K562 (cell line): ENCODE measurements around the gene RNF121. TPM values are rescaled to one million over a fixed set of nuclear protein-coding genes. Genes with fewer than 3 reads are reported as not detected.

Experiments used
- ATAC-seq: fragments of 200-7000 bp; cut with Tn5 transposase; 3 replicates; pipeline ENCODE4 v1.9.1; 2020; ENCODE audit warnings: moderate library complexity
- BruUV-seq: library from RNA; stranded (reverse); fragments of 400-500 nt; replicated peaks from 2 replicates; lab custom pipeline; 2021; lab: Mats Ljungman, UMichigan
- CTCF ChIA-PET: fragments of 300-600 bp; formaldehyde crosslinking; extraction: SDS; loops from one replicate; lab custom pipeline; 2021; ENCODE audit warnings: low intra/inter-chr PET ratio; lab: Yijun Ruan, JAX
- POLR2A ChIA-PET: fragments of 300-600, 350-650 bp; sonication (Branson Sonifier 250); formaldehyde crosslinking; extraction: SDS; loops from one replicate; lab custom pipeline; 2021; ENCODE audit warnings: antibody characterized with exemption, inconsistent platforms; lab: Yijun Ruan, JAX
- DNase-seq, 4 experiments: peaks; one replicate each; pipeline versions ENCODE4 v3.0.0 to v3.0.0-alpha.2; 2011 to 2018; ENCODE audit warnings: low spot score in 3 of 4, mixed read lengths in 3 of 4; ENCODE audit errors: extremely low read depth in 1 of 4
- FAIRE-seq: peaks from 2 replicates; lab custom pipeline; 2011; peaks lifted over from hg19 to GRCh38; lab: Jason Lieb, UNC
- H2AFZ ChIP-seq: 2 replicates; pipeline ENCODE4 v1.6.0; 2011; ENCODE audit warnings: low read depth, low read length, control low read depth, inconsistent platforms
- H3K27ac ChIP-seq: fragments of 200-600 bp; 3 replicates; pipeline ENCODE4 v1.8.0; 2011; ENCODE audit warnings: low read depth, mild to moderate bottlenecking, control low read depth, inconsistent platforms, low read length, moderate library complexity, mixed read lengths; ENCODE audit errors: extremely low read depth
- H3K27me3 ChIP-seq, 2 experiments: fragments of 300-600 bp in 1 of 2; 2 replicates in 1 of 2; 3 replicates in 1 of 2; pipeline versions ENCODE4 v1.6.0 to v1.8.0; 2011; ENCODE audit warnings: inconsistent platforms in 2 of 2, low read length in 2 of 2, mild to moderate bottlenecking in 1 of 2, mixed read lengths in 1 of 2, moderate library complexity in 1 of 2; ENCODE audit not compliant: control insufficient read depth in 2 of 2, insufficient read depth in 2 of 2
- H3K36me3 ChIP-seq: fragments of 300-600 bp; 3 replicates; pipeline ENCODE4 v1.8.0; 2011; ENCODE audit warnings: mild to moderate bottlenecking, low read length, inconsistent platforms; ENCODE audit not compliant: control insufficient read depth, insufficient read depth
- H3K4me1 ChIP-seq, 2 experiments: fragments of 200-600 bp in 1 of 2; replicated peaks in 1 of 2; 2 replicates in 1 of 2; 3 replicates in 1 of 2; pipeline versions ENCODE4 v1.5.1 to v1.8.0; 2011; ENCODE audit warnings: inconsistent platforms in 2 of 2, low read length in 2 of 2, mild to moderate bottlenecking in 1 of 2, mixed read lengths in 1 of 2, moderate library complexity in 1 of 2; ENCODE audit not compliant: control insufficient read depth in 2 of 2, insufficient read depth in 2 of 2
- H3K4me2 ChIP-seq: 2 replicates; pipeline ENCODE4 v1.6.1; 2011; ENCODE audit warnings: low read length, control low read depth, inconsistent platforms, mixed read lengths; ENCODE audit not compliant: insufficient read depth
- H3K4me3 ChIP-seq: fragments of 200-600 bp; sonication (generic), shearing (Covaris generic); 2 replicates; pipeline ENCODE4 v1.5.1; 2016; ENCODE audit warnings: control low read depth, inconsistent platforms
- H3K79me2 ChIP-seq: fragments of 200-600 bp; 3 replicates; pipeline ENCODE4 v1.8.0; 2011; ENCODE audit warnings: low read length, inconsistent platforms; ENCODE audit not compliant: control insufficient read depth, insufficient read depth
- H3K9ac ChIP-seq, 2 experiments: 2 replicates each; pipeline versions ENCODE4 v1.6.0 to v1.6.1; 2011; ENCODE audit warnings: low read depth in 2 of 2, low read length in 2 of 2, control low read depth in 1 of 2, inconsistent platforms in 1 of 2, mild to moderate bottlenecking in 1 of 2, mixed read lengths in 1 of 2; ENCODE audit not compliant: insufficient read depth in 1 of 2
- H3K9me1 ChIP-seq: one replicate; pipeline ENCODE4 v1.6.0; 2011; ENCODE audit warnings: inconsistent platforms, mild to moderate bottlenecking, low read length, moderate library complexity; ENCODE audit not compliant: control insufficient read depth, insufficient read depth
- H3K9me3 ChIP-seq: replicated peaks from 2 replicates; pipeline ENCODE4 v1.5.1; 2011; ENCODE audit warnings: low read depth, low read length, inconsistent platforms; ENCODE audit not compliant: control insufficient read depth, insufficient read depth
- H4K20me1 ChIP-seq: replicated peaks from 2 replicates; pipeline ENCODE4 v1.6.1; 2011; ENCODE audit warnings: low read length, inconsistent platforms, mixed read lengths; ENCODE audit not compliant: control insufficient read depth, insufficient read depth
- BRD4 ChIP-seq: fragments of 200-600 bp; sonication (generic); IDR thresholded peaks from 2 replicates; pipeline ENCODE4 v1.6.1; 2017; ENCODE audit warnings: inconsistent platforms
- FOXA3 ChIP-seq, 2 experiments: fragments of 450-650 bp in 1 of 2; sonication (generic) in 1 of 2; formaldehyde crosslinking; IDR thresholded peaks in 1 of 2; conservative IDR thresholded peaks in 1 of 2; 2 replicates each; pipeline versions ENCODE4 v1.4.0 to v1.8.0; 2020 to 2022; ENCODE audit warnings: mild to moderate bottlenecking in 2 of 2, missing genetic modification reagents in 1 of 2
- FOXK2 ChIP-seq, 2 experiments: fragments of 450-650 bp; IDR thresholded peaks in 1 of 2; conservative IDR thresholded peaks in 1 of 2; 2 replicates each; pipeline ENCODE4 v1.6.1; 2016; ENCODE audit warnings: low read depth in 2 of 2, mild to moderate bottlenecking in 1 of 2
- RAD21 ChIP-seq, 2 experiments: fragments of 250-450 bp in 1 of 2; fragments of 450-650 bp in 1 of 2; sonication (Bioruptor Pico) in 1 of 2; formaldehyde crosslinking in 1 of 2; IDR thresholded peaks in 1 of 2; conservative IDR thresholded peaks in 1 of 2; 2 replicates each; pipeline versions ENCODE4 v1.4.0 to v1.8.0; 2020 to 2022; ENCODE audit warnings: mild to moderate bottlenecking in 2 of 2, moderate library complexity in 1 of 2
- WGBS: fragments of 100-300 bp; shearing (Covaris generic); methylation state at CpG from one replicate; pipeline ENCODE4 v1.1.6; 2016; ENCODE audit warnings: low coverage, mixed read lengths; ENCODE audit not compliant: insufficient coverage; ENCODE audit errors: missing lambda C conversion rate; 5-methylcytosine and 5-hydroxymethylcytosine counted together
- in situ Hi-C: fragments of 300-500 bp; cut with MboI; formaldehyde crosslinking; loops from 4 replicates; pipeline ENCODE4 v1.15.0; 2018; ENCODE audit warnings: inconsistent platforms, mixed read lengths
- intact Hi-C: fragments of 100-400 bp; cut with micrococcal nuclease; formaldehyde crosslinking; loops from 2 replicates; pipeline ENCODE4 v1.14.2; 2022
- polyA plus RNA-seq, 8 experiments: library from polyadenylated mRNA; depleted of rRNA in 4 of 8; stranded (reverse) in 5 of 8; unstranded in 3 of 8; fragments of >200 nt; fragmentation: Nextera tagmentation in 2 of 8; fragmentation: Illumina TruSeq in 1 of 8; extraction: Ambion mirVana in 2 of 8; extraction: Trizol in 1 of 8; gene quantifications; 2 replicates each; pipeline versions ENCODE4 v1.2.1 to v1.2.3, GENCODE V29; 2011 to 2014; ENCODE audit warnings: inconsistent platforms in 1 of 8, missing spikeins in 1 of 8
- total RNA-seq, 7 experiments: library from RNA; depleted of rRNA in 6 of 7; stranded (reverse); fragments of >200 nt in 6 of 7; fragmentation: Illumina TruSeq in 2 of 7; extraction: Trizol in 2 of 7; gene quantifications; 2 replicates each; pipeline versions ENCODE4 v1.2.1 to v1.2.3, GENCODE V29; 2011 to 2021; ENCODE audit warnings: low replicate concordance in 1 of 7
- TF ChIP-seq, protein P1 (sequence below): fragments of 450-650 bp; formaldehyde crosslinking; IDR thresholded peaks from 2 replicates; pipeline ENCODE4 v1.4.0; 2022; ENCODE audit warnings: mild to moderate bottlenecking, moderate library complexity
- TF ChIP-seq, protein P2 (sequence below): sonication (generic); formaldehyde crosslinking; IDR thresholded peaks from 2 replicates; pipeline ENCODE4 v1.8.0; 2022; ENCODE audit warnings: missing genetic modification reagents, mild to moderate bottlenecking, borderline replicate concordance
- TF ChIP-seq, protein P3 (sequence below): fragments of 450-650 bp; IDR thresholded peaks from 2 replicates; pipeline ENCODE4 v1.6.1; 2017; ENCODE audit warnings: antibody characterized with exemption, mild to moderate bottlenecking
- TF ChIP-seq, protein P4 (sequence below), 3 experiments: IDR thresholded peaks in 2 of 3; conservative IDR thresholded peaks in 1 of 3; 2 replicates each; pipeline ENCODE4 v1.5.1; 2011 to 2012; ENCODE audit warnings: low read length in 3 of 3, mild to moderate bottlenecking in 3 of 3, control low read depth in 2 of 3, improper control_type of control experiment in 1 of 3, inconsistent platforms in 1 of 3, low read depth in 1 of 3, mixed read lengths in 1 of 3, moderate library complexity in 1 of 3; ENCODE audit not compliant: insufficient read depth in 2 of 3

Gene RNF121
- total and polyA plus RNA-seq, 9 of the 15 experiments (the other 6 are each of a cell fraction or from before 2014, with no cell fraction given), result 8.0 to 63.4 (median 20.5) TPM

DNA sequence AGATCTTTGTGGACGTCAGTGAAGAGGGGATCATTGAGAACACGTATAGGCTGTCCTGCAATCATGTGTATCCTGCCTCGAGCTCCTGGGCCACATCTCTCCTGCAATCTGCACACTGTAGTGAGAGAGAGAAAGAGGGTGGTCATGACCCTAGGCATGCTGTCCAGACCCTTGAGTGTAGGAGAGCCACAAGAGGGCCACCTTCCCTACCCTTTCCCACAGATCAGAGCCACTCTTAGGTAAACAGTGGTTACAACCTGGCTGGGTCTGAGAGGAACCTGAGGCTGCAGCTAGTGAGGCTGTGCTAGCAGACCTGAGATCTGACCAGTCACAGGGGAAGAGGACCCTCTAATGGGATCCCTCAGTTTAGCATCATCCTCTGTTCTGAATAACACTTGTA, 65.9 kb downstream of the RNF121 start:
- ChIA-PET POLR2A (interaction anchor here (1.6 to 3.5 kb wide), 2 partner anchors 11 to 34 kb away, joined by 6 to 12 read pairs; no protein-coding TSS in a partner anchor), CTCF (no interaction called here)
- WGBS, result 37% methylated on average over 3 of the region's 3 CpGs
- peak overlapping the region in 1 of 2 experiments; percentile 66; a peak in 2 of 4 replicates for H3K9ac ChIP-seq
- no peaks in the 10 kb centered on the region for H3K27me3 ChIP-seq
- FAIRE-seq, result peak; percentile 35
- peaks cover 11% of the 10 kb centered on the region for H3K9me1 ChIP-seq
- no peaks in the 10 kb centered on the region for H3K79me2 ChIP-seq
- peak overlapping the region; percentile 69 for H3K27ac ChIP-seq
- H3K4me2 ChIP-seq, result peak overlapping the region; percentile 81
- BruUV-seq, result no TSS peak
- peaks cover 48% of the 10 kb centered on the region for H3K36me3 ChIP-seq
- 0 out of 2 replicates have a peak overlapping the region, but pooled peaks have one; percentile 17 for H2AFZ ChIP-seq
- H3K9me3 ChIP-seq, result no peaks in the 10 kb centered on the region
- H3K4me1 ChIP-seq, result peaks cover 39 to 53% of the 10 kb centered on the region in 2 experiments
- no peak overlapping the region for H3K4me3 ChIP-seq
- intact Hi-C loops, result loop anchor here (5.0 kb wide), 1 partner anchor 132 kb away; no protein-coding TSS in a partner anchor
- ATAC-seq, result peak; percentile 72
- DNase-seq, result peak; percentile 31 to 58 (median 40)
- peaks cover 10% of the 10 kb centered on the region for H4K20me1 ChIP-seq
- in situ Hi-C loops, result no loop called here
- TF ChIP-seq BRD4 (no peak), FOXK2 (conservative IDR thresholded peaks at IDR 0.05 in 1 of 2, IDR thresholded peaks at IDR 0.05 in 1 of 2; ENCODE audit: low read depth in 2 of 2) (0 out of 4 replicates have a peak, but pooled peaks of 1 of the 2 experiments have one; percentile 14), RAD21 (CRISPR knock-in tag; conservative IDR thresholded peaks at IDR 0.05 in 1 of 2, IDR thresholded peaks at IDR 0.05 in 1 of 2) (peak in 1 of 2 experiments; percentile 49; a peak in 2 of 4 replicates), FOXA3 (CRISPR knock-in tag; conservative IDR thresholded peaks at IDR 0.05 in 1 of 2, IDR thresholded peaks at IDR 0.05 in 1 of 2) (peak in 1 of 2 experiments; percentile 33; a peak in 2 of 4 replicates)
- TF ChIP-seq, protein P1, sequence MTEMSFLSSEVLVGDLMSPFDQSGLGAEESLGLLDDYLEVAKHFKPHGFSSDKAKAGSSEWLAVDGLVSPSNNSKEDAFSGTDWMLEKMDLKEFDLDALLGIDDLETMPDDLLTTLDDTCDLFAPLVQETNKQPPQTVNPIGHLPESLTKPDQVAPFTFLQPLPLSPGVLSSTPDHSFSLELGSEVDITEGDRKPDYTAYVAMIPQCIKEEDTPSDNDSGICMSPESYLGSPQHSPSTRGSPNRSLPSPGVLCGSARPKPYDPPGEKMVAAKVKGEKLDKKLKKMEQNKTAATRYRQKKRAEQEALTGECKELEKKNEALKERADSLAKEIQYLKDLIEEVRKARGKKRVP (CRISPR knock-in tag), result no peak
- TF ChIP-seq, protein P2, sequence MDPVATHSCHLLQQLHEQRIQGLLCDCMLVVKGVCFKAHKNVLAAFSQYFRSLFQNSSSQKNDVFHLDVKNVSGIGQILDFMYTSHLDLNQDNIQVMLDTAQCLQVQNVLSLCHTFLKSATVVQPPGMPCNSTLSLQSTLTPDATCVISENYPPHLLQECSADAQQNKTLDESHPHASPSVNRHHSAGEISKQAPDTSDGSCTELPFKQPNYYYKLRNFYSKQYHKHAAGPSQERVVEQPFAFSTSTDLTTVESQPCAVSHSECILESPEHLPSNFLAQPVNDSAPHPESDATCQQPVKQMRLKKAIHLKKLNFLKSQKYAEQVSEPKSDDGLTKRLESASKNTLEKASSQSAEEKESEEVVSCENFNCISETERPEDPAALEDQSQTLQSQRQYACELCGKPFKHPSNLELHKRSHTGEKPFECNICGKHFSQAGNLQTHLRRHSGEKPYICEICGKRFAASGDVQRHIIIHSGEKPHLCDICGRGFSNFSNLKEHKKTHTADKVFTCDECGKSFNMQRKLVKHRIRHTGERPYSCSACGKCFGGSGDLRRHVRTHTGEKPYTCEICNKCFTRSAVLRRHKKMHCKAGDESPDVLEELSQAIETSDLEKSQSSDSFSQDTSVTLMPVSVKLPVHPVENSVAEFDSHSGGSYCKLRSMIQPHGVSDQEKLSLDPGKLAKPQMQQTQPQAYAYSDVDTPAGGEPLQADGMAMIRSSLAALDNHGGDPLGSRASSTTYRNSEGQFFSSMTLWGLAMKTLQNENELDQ (CRISPR knock-in tag), result no peak
- TF ChIP-seq, protein P3, sequence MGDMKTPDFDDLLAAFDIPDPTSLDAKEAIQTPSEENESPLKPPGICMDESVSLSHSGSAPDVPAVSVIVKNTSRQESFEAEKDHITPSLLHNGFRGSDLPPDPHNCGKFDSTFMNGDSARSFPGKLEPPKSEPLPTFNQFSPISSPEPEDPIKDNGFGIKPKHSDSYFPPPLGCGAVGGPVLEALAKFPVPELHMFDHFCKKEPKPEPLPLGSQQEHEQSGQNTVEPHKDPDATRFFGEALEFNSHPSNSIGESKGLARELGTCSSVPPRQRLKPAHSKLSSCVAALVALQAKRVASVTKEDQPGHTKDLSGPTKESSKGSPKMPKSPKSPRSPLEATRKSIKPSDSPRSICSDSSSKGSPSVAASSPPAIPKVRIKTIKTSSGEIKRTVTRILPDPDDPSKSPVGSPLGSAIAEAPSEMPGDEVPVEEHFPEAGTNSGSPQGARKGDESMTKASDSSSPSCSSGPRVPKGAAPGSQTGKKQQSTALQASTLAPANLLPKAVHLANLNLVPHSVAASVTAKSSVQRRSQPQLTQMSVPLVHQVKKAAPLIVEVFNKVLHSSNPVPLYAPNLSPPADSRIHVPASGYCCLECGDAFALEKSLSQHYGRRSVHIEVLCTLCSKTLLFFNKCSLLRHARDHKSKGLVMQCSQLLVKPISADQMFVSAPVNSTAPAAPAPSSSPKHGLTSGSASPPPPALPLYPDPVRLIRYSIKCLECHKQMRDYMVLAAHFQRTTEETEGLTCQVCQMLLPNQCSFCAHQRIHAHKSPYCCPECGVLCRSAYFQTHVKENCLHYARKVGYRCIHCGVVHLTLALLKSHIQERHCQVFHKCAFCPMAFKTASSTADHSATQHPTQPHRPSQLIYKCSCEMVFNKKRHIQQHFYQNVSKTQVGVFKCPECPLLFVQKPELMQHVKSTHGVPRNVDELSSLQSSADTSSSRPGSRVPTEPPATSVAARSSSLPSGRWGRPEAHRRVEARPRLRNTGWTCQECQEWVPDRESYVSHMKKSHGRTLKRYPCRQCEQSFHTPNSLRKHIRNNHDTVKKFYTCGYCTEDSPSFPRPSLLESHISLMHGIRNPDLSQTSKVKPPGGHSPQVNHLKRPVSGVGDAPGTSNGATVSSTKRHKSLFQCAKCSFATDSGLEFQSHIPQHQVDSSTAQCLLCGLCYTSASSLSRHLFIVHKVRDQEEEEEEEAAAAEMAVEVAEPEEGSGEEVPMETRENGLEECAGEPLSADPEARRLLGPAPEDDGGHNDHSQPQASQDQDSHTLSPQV, result 0 out of 2 replicates have a peak, but pooled peaks have one; percentile 10
- TF ChIP-seq, protein P4, sequence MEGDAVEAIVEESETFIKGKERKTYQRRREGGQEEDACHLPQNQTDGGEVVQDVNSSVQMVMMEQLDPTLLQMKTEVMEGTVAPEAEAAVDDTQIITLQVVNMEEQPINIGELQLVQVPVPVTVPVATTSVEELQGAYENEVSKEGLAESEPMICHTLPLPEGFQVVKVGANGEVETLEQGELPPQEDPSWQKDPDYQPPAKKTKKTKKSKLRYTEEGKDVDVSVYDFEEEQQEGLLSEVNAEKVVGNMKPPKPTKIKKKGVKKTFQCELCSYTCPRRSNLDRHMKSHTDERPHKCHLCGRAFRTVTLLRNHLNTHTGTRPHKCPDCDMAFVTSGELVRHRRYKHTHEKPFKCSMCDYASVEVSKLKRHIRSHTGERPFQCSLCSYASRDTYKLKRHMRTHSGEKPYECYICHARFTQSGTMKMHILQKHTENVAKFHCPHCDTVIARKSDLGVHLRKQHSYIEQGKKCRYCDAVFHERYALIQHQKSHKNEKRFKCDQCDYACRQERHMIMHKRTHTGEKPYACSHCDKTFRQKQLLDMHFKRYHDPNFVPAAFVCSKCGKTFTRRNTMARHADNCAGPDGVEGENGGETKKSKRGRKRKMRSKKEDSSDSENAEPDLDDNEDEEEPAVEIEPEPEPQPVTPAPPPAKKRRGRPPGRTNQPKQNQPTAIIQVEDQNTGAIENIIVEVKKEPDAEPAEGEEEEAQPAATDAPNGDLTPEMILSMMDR (IDR thresholded peaks at IDR 0.05 in 2 of 3, conservative IDR thresholded peaks at IDR 0.05 in 1 of 3; ENCODE audit: insufficient read depth in 2 of 3, low read depth in 1 of 3, low read length in 3 of 3), result peak; percentile 29 to 42 (median 42); a peak in 4 of 6 replicates
